Central memory CD8-positive, alpha-beta T cell (primary cell): Measurements from ENCODE around the gene APOD.
"Not testable (repeated sequence)": the region's sequence is repeated elsewhere in the genome, so short reads cannot be mapped to it uniquely, and the experiment has no call there.

Source experiments
- ATAC-seq: fragments of 150-1000 bp; cut with Tn5 transposase; replicated peaks from 2 replicates; pipeline ENCODE4 v1.10.0; 2022; ENCODE audit warnings: mild to moderate bottlenecking, moderate FRiP score, moderate number of reproducible peaks; ENCODE audit not compliant: poor library complexity, severe bottlenecking; ENCODE audit errors: extremely low read depth
- DNase-seq, 2 donors: peaks; one replicate each; pipeline ENCODE4 v3.0.0; 2021; ENCODE audit warnings: low spot score in 2 of 2
- H3K27ac Mint-ChIP-seq: one replicate; pipeline ENCODE4 v1.8.0; 2022; ENCODE audit warnings: low read depth, mild to moderate bottlenecking, moderate library complexity, mixed read lengths
- H3K27me3 Mint-ChIP-seq: one replicate; pipeline ENCODE4 v1.8.0; 2022; ENCODE audit warnings: mixed read lengths
- H3K36me3 Mint-ChIP-seq: one replicate; pipeline ENCODE4 v1.8.0; 2022; ENCODE audit warnings: mild to moderate bottlenecking, moderate library complexity, mixed read lengths; ENCODE audit not compliant: insufficient read depth
- H3K4me1 Mint-ChIP-seq: one replicate; pipeline ENCODE4 v1.8.0; 2022; ENCODE audit warnings: mixed read lengths
- H3K4me3 Mint-ChIP-seq: one replicate; pipeline ENCODE4 v1.8.0; 2022; ENCODE audit warnings: mild to moderate bottlenecking, moderate library complexity, mixed read lengths
- H3K9me3 Mint-ChIP-seq: one replicate; pipeline ENCODE4 v1.8.0; 2022; ENCODE audit warnings: mixed read lengths

APOD gene

DNA sequence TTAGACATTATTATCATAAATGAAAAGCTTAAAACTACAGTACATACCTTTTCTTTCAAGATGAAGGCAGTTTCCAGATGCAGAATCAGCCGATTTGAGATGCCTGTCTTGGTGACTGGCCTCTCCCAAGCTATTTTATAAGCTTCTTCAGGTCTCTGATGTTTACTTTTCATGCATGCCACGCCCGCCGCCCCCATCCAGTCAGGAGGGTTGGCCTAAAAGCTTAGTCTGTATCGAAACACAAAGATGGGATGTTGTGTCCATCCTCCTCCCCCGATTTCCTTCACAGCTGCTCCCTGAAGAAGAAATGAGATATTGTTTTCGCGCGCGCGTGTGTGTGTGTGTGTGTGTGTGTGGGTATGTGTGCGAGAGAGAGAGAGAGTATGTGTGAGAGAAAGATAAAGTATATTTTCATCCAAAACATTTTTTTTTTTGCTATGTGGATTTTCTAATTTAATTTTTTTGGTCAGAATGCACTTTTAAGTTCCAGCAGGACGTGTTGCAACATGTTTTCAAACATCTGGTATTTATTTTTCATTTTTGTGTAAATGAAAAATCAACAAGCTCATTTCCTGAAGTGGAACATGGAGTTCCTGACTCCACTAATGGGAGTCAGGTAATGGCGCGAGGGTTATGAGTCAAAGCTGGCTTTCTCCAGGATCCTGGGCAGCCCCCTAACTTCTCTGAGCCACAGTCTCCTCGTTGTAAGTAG is at the start of gene APOD:
Gene APOD, minus strand, starts transcription at position 110 of the 712 bp plus-strand sequence. CDS start 4,479 bp downstream, outside the sequence.
- Mint-ChIP-seq H3K27ac (no peak within 1 kb of the TSS), H3K4me1 (no peaks in the 10 kb centered on the region), H3K4me3 (no peak within 1 kb of the TSS), H3K36me3 (peaks cover 3% of the 10 kb centered on the region), H3K27me3 (no peaks in the 10 kb centered on the region), H3K9me3 (no peaks in the 10 kb centered on the region)
- DNase-seq (no peak), ATAC-seq (no peak)

DNA sequence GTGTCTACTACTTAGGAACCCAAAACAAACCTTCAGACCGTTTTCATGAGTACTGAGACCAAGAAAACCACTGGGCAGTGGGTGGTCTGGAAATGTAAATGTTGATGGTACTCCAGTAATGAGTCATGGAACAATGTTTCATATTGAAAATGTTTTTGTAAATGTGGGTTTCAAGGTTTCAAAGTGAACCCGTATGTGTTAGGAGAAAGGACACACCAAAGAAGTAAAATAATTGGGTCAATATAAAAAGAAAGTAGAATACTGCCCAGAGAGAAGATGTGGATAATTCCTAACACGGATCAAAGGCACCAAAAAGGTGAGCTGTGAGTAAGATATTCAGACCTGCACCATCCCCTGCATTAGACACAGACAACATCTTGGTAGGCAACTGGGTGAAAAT is 49.6 kb upstream of the APOD start:
- H3K27ac Mint-ChIP-seq, H3K4me1 Mint-ChIP-seq, H3K9me3 Mint-ChIP-seq, DNase-seq, ATAC-seq, H3K36me3 Mint-ChIP-seq, H3K27me3 Mint-ChIP-seq: not testable (repeated sequence)
- peak overlapping the region; percentile 47 for H3K4me3 Mint-ChIP-seq

DNA sequence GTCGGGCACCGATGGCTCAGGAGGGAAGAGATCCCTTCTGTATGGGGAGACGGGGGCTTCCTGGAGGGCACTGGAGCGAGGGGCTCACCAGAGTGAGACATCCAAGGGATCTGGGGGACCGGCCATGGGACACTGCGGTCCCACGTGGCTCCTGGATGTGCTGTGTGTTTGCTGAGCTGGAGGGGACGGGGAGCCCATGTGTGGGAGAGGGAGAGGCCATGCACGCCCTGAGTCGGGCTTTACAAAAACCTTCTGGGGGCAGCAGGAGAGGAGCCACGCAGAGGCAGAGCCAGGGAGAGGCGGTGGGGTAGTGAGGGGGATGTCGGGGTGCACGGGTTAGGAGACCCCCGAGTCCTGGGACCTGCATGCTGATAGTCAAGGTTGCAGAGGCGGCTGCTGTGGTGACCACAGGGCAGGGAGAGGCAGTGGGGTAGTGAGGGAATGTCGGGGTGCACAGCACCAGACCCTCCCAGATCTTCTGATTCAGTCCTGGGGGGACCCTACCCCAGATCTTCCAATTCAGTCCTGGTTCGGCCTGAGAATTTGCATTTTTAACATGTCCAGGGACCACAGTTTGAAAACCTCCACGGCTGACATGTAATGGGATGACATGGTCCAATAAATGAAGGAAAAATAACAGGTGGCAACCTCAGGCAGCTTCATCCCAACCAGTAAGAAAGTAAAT is 48.9 kb upstream of the APOD start:
- not testable (repeated sequence) for H3K27me3 Mint-ChIP-seq, H3K4me1 Mint-ChIP-seq, ATAC-seq, H3K9me3 Mint-ChIP-seq, DNase-seq, H3K36me3 Mint-ChIP-seq, H3K27ac Mint-ChIP-seq
- peak overlapping the region; percentile 5 for H3K4me3 Mint-ChIP-seq

DNA sequence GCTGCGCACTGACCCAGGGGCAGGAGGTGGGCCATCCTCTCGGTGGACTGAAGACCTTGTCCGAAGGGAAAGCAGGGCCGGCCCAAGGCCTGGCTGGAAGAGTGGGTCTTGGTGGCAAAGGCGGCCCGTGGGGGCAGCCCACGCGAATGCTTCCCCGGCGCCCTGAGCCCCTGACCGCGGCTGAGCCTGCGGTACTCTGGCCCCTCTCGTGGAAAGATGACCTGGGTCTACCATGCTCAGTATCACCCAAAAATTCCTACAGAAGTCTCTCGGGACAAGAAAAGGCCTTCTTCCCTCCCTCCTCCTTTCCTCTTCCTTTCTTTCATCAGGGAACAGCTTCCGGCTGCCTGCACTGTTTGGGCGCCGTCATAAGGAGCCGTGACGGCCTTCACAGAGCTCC is 48.3 kb upstream of the APOD start:
- H3K4me3 Mint-ChIP-seq: peak overlapping the region; percentile 5
- not testable (repeated sequence) for H3K4me1 Mint-ChIP-seq

DNA sequence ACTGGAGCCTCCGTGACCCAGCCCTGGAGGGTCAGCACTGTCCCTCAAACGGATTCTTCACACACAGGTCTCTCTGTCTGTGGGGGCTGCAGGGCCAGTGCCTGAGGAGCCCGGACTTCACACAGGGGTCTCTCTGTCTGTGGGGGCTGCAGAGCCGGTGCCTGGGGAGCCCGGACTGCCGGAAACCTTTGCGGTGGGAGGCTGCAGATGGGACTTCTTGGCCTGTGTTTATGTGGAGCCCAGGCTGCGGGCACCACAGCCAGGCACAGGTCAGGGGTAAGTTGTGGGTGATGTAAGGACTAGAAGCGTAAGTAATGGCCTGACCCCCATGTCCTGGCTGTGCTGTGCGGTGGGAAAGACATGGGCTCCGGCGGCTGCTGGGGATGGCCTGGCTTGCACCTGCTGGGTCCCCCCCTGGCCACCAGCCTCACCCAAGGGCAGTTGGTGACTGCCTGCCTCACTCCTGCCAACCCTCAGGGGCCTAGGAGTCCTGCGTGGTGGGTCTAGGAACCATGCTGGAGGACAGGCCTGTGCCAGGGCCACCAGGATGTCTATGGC is 47.3 kb upstream of the APOD start:
- not testable (repeated sequence) for DNase-seq, H3K36me3 Mint-ChIP-seq, H3K27me3 Mint-ChIP-seq, H3K9me3 Mint-ChIP-seq, ATAC-seq, H3K4me1 Mint-ChIP-seq, H3K27ac Mint-ChIP-seq, H3K4me3 Mint-ChIP-seq

More for the DNA sequence above, 48.3 kb upstream of the APOD start:
- not testable (repeated sequence) for H3K27me3 Mint-ChIP-seq, H3K36me3 Mint-ChIP-seq, ATAC-seq, DNase-seq, H3K9me3 Mint-ChIP-seq, H3K27ac Mint-ChIP-seq

DNA sequence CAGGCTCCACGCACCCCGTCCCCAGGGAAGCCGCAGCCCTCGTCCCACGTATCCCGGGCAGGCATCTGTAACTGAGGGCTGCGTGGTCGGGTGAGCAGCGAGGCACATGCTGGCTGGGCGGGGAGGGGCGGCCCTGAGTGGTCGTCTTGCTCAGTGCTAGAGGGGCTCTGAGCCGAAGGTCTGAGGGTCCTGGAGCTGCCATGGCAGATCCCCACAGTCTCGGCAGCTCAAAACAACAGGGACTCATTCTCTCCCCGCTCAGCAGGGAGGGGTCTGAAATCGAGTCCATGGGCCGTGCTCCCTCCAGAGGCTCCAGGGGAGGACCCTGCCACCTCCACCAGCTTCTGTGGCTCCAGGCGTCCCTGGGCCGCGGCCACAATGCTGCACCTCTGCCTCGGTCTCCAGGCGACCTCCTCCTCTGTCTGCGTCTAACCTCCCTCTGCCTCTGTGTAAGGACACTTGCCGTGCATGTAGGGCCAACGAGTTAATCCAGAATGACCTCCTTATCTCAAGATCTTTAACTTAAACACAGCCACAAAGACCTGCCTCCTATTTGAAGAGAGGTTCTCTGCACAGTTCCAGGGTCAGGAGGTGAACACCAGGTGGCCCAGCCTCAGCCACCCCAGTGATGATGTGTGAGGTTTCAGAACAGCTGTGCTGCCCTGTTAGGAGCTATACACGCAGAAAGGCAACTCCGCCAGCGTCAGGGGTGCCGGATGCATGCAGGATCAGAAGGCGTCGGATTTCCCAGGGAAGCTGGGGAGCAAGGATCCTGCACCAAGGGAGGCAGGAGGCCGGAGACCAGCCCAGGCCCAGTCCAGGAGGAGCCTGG is 46.6 kb upstream of the APOD start:
- H3K27me3 Mint-ChIP-seq, H3K4me1 Mint-ChIP-seq, H3K27ac Mint-ChIP-seq, H3K9me3 Mint-ChIP-seq, DNase-seq, H3K36me3 Mint-ChIP-seq, ATAC-seq, H3K4me3 Mint-ChIP-seq: not testable (repeated sequence)

DNA sequence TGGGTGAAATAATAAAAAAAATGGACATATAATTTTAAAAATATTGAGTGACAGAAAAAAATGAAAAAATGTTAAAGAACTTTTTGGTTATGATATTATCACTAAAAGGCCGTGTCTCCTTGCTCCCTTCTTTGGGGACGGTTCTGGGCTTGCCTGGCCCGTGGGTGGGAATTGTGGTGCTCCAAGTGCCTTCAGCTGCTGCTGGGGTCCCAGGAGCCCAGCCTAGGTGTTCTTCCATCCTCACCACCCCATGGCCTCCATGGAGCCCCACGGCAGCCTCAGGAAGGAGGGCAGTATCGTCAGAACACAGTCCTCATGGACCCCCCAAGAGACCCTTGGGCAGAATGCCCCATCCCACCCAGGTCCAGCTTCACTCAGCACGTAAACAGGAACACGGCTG is 45.9 kb upstream of the APOD start:
- not testable (repeated sequence) for H3K4me1 Mint-ChIP-seq, H3K27ac Mint-ChIP-seq, H3K9me3 Mint-ChIP-seq, ATAC-seq, H3K36me3 Mint-ChIP-seq, H3K4me3 Mint-ChIP-seq, DNase-seq, H3K27me3 Mint-ChIP-seq

DNA sequence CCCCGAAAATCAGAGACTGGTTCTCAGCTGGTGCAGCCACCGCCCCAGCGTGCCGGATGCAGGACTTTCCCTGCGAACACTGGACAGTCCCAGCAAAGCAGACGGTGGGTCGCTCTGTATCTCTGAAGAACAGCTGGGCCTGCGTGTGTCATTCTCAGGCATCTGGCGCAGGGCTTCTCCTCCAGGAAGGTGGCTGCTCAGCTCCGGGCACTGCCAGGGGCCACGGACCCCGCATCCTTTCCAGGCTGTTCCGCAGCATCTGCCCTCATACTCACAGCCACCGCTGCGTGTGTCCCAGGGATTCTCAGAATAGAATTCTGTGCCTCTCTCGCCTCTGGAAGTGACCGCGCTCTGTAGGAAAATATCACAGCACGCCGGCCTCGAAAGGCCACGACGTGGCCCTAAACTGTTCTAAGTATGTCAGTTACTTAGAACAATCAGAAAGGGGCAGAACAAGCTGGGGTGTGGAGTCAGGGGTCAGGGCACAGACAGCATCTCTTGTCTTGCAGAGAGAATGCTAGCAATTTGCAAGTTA is 44.7 kb upstream of the APOD start:
- not testable (repeated sequence) for H3K36me3 Mint-ChIP-seq, DNase-seq, H3K4me1 Mint-ChIP-seq, H3K4me3 Mint-ChIP-seq, H3K27ac Mint-ChIP-seq, H3K9me3 Mint-ChIP-seq, ATAC-seq, H3K27me3 Mint-ChIP-seq

DNA sequence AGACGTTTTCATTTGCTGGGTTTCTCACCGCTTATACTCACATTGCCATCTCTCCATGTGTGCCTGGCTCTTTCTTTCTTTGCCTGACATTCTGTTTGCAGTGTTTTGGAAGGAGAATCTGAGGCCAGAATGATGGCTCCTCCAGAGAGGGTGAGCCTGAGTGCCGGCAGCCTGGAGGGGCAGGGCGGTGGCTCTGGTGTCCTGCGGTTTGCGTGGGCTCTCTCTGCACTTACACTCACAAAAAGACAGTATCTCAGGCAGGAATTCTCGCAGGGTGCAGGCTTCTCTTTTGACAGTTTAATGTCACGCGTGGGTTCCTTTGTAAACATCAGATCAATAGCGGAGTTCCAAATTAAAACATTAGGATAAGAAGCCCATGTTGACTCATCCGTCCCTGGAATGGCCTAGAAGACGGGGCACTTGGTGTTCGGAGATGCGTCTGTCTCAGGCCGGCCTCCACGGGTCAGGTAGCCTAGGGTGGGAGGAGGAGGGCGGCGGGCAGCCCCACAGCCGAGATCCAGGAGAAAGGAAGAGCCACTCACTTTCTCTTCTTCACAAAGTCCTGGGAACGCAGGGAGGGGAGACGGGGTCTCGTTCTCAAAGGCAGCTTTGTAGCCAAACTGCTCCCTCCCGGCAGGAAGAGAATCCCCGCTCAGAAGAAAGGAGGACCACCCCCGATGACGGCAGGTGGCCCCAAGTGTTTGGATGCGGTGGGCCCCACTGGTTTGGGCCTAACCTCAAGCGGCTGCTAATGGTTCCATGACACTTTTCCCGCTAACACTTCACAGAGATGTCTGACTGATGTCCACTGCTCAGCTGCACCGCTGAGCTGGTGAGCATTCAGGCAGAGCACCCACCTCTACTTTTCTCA is 44.0 kb upstream of the APOD start:
- not testable (repeated sequence) for ATAC-seq, DNase-seq, H3K4me1 Mint-ChIP-seq, H3K27ac Mint-ChIP-seq, H3K27me3 Mint-ChIP-seq, H3K4me3 Mint-ChIP-seq, H3K9me3 Mint-ChIP-seq, H3K36me3 Mint-ChIP-seq

DNA sequence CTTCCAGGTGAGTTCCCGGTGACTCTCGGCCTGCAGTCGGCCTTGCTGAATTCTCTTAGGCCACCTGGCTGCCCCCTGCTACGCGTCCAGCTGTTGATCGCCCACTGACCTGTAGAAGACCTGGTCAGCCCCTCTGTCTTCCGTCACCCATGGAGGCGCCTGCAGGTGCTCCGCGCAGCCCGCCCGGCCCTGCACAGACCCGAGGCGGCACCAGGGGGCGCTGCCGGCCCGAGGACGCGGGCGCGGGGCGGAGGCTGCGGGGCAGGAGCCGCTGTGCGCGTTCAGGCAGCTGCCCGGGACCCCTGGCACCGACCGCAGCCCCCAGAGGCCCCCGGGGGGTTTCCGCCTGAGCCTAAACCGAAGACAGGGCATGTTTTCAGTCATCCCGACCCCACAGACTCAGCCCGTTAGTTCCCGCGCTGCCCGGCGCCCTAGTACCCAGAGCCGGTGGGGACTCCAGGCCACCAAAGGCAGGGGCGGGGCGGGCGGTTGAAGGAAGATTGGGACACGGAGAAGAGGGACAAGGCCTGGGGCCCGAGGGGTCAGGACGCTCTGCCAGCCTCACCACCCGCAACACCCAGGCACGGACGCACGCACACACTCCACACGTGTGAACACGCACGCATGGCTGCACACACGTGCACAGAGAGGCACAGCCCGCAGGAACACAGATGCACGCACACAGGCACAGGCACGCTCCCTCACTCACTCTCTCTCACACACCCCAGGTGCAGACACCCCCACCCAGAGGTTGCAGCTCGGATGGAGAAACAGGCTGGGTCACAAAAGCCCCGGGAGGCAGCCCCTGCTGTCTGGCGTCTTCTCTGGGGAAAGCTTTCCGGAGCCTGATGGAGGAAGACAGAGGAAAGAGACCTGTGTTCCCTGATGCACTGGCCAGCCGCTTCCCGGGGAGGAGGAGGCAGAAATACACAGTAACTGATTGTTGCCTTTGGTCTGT is 41.1 kb upstream of the APOD start:
- H3K4me1 Mint-ChIP-seq, H3K36me3 Mint-ChIP-seq, H3K9me3 Mint-ChIP-seq, DNase-seq, H3K27ac Mint-ChIP-seq, H3K27me3 Mint-ChIP-seq: not testable (repeated sequence)
- peak overlapping the region; percentile 49 for H3K4me3 Mint-ChIP-seq
- ATAC-seq: peak; percentile 95

DNA sequence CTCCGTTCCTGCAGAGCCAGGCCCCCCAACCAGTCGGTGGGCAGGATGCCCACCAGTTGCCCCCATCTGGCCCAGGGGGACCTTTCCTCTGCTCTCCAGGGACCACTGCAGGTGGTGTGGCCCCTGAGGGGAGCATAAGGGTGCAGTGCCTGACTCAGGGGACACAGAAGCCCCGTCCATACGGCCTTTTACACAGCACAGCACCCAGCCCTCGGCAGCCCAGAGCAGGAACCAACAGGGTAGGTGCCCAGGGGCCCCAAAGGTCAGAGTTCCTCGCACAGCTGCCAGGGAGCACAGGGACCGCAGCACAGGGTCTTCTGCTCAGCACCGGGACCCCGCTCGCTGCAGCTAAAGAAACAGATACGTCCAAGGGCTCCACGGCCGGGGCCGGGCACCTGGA is 40.4 kb upstream of the APOD start:
- ATAC-seq, H3K27me3 Mint-ChIP-seq, H3K9me3 Mint-ChIP-seq, H3K4me1 Mint-ChIP-seq, H3K27ac Mint-ChIP-seq, H3K36me3 Mint-ChIP-seq, H3K4me3 Mint-ChIP-seq, DNase-seq: not testable (repeated sequence)
